ENCODE results near the gene SHROOM3. TPM values are rescaled to one million over a fixed set of nuclear protein-coding genes. Genes with fewer than 3 reads are reported as not detected.

The SHROOM3 gene
- total RNA-seq, 1 donor from 2014 or later: 45.1 TPM

GRCh38 chr4:76641758-76642157 is 206.7 kb downstream of the SHROOM3 start:
- Histone ChIP-seq H3K27me3 (ENCODE audit: control insufficient read depth, insufficient read depth, low read length) (no peaks in the 10 kb centered on the region), H3K4me3 (ENCODE audit: low read depth, low read length) (no peak overlapping the region), H3K36me3 (ENCODE audit: control insufficient read depth, insufficient read depth, low read length) (no peaks in the 10 kb centered on the region)
- no peak for TF ChIP-seq CTCF (IDR thresholded peaks at IDR 0.05; ENCODE audit: insufficient read depth, low read length, poor library complexity, severe bottlenecking)
- DNase-seq (ENCODE audit: low read depth): no peak

GRCh38 chr4:76644831-76645485 is 209.9 kb downstream of the SHROOM3 start:
- H3K27me3 ChIP-seq (ENCODE audit: control insufficient read depth, insufficient read depth, low read length): no peaks in the 10 kb centered on the region
- H3K36me3 ChIP-seq (ENCODE audit: control insufficient read depth, insufficient read depth, low read length): no peaks in the 10 kb centered on the region
- no peak for TF ChIP-seq CTCF (IDR thresholded peaks at IDR 0.05; ENCODE audit: insufficient read depth, low read length, poor library complexity, severe bottlenecking)
- H3K4me3 ChIP-seq (ENCODE audit: low read depth, low read length): no peak overlapping the region
- no peak for DNase-seq (ENCODE audit: low read depth)

GRCh38 chr4:76649086-76649485 is 214.1 kb downstream of the SHROOM3 start:
- DNase-seq (ENCODE audit: low read depth): no peak
- TF ChIP-seq CTCF (IDR thresholded peaks at IDR 0.05; ENCODE audit: insufficient read depth, low read length, poor library complexity, severe bottlenecking): no peak
- Histone ChIP-seq H3K4me3 (ENCODE audit: low read depth, low read length) (no peak overlapping the region), H3K27me3 (ENCODE audit: control insufficient read depth, insufficient read depth, low read length) (no peaks in the 10 kb centered on the region), H3K36me3 (ENCODE audit: control insufficient read depth, insufficient read depth, low read length) (no peaks in the 10 kb centered on the region)

- DNase-seq (ENCODE audit: low read depth): no peak
- no peak for TF ChIP-seq CTCF (IDR thresholded peaks at IDR 0.05; ENCODE audit: insufficient read depth, low read length, poor library complexity, severe bottlenecking)
- H3K4me3 ChIP-seq (ENCODE audit: low read depth, low read length): no peak overlapping the region
Observed at GRCh38 chr4:76651616-76652015, 216.6 kb downstream of the SHROOM3 start.

GRCh38 chr4:76652389-76652788 is 217.4 kb downstream of the SHROOM3 start:
- no peak for DNase-seq (ENCODE audit: low read depth)
- H3K27me3 ChIP-seq (ENCODE audit: control insufficient read depth, insufficient read depth, low read length): no peaks in the 10 kb centered on the region
- no peak overlapping the region for H3K4me3 ChIP-seq (ENCODE audit: low read depth, low read length)
- TF ChIP-seq CTCF (IDR thresholded peaks at IDR 0.05; ENCODE audit: insufficient read depth, low read length, poor library complexity, severe bottlenecking): no peak
- H3K36me3 ChIP-seq (ENCODE audit: control insufficient read depth, insufficient read depth, low read length): no peaks in the 10 kb centered on the region

More at GRCh38 chr4:76651616-76652015, 216.6 kb downstream of the SHROOM3 start:
- no peaks in the 10 kb centered on the region for H3K36me3 ChIP-seq (ENCODE audit: control insufficient read depth, insufficient read depth, low read length)
- no peaks in the 10 kb centered on the region for H3K27me3 ChIP-seq (ENCODE audit: control insufficient read depth, insufficient read depth, low read length)

- TF ChIP-seq CTCF (IDR thresholded peaks at IDR 0.05; ENCODE audit: insufficient read depth, low read length, poor library complexity, severe bottlenecking): no peak
- Histone ChIP-seq H3K27me3 (ENCODE audit: control insufficient read depth, insufficient read depth, low read length) (no peaks in the 10 kb centered on the region), H3K4me3 (ENCODE audit: low read depth, low read length) (no peak overlapping the region), H3K36me3 (ENCODE audit: control insufficient read depth, insufficient read depth, low read length) (no peaks in the 10 kb centered on the region)
- no peak for DNase-seq (ENCODE audit: low read depth)
Observed at GRCh38 chr4:76654084-76654483, 219.1 kb downstream of the SHROOM3 start.

Data from kidney epithelial cell (primary cell).